DND-41 (cell line): ENCODE results near the gene RPL36A.

Source experiments
- CTCF ChIP-seq: IDR thresholded peaks from 2 replicates; pipeline ENCODE4 v1.5.1; 2012; ENCODE audit warnings: borderline replicate concordance, low read length, moderate library complexity, mild to moderate bottlenecking; ENCODE audit not compliant: poor library complexity, severe bottlenecking; ENCODE audit errors: extremely low read depth
- EZH2 ChIP-seq: IDR thresholded peaks from 3 replicates; pipeline ENCODE4 v1.6.1; 2012; ENCODE audit warnings: borderline replicate concordance, low read depth, mild to moderate bottlenecking, moderate library complexity, low read length, inconsistent platforms; ENCODE audit not compliant: severe bottlenecking

GRCh38 chrX:101385026-101385684, 5.7 kb upstream of the RPL36A start:
- no peak for TF ChIP-seq CTCF
- TF ChIP-seq EZH2: no peak
